Liver (tissue), 9 donors: ENCODE measurements around the gene ATP6V1G3. TPM values are rescaled to one million over a fixed set of nuclear protein-coding genes. Genes with fewer than 3 reads are reported as not detected.

Experiments used
- DNase-seq: peaks from one replicate; pipeline ENCODE4 v3.0.0-alpha.2; 2017; ENCODE audit warnings: low spot score
- H3K27ac ChIP-seq, 2 donors: one replicate each; pipeline ENCODE4 v1.7.0; 2013; ENCODE audit warnings: inconsistent platforms in 2 of 2, low read length in 2 of 2, control low read depth in 1 of 2, low read depth in 1 of 2, mild to moderate bottlenecking in 1 of 2
- H3K27me3 ChIP-seq, 4 donors: one replicate each; pipeline versions ENCODE4 v1.6.1 to v1.7.0; 2013; ENCODE audit warnings: low read length in 3 of 4, inconsistent platforms in 1 of 4, mild to moderate bottlenecking in 1 of 4, moderate library complexity in 1 of 4; ENCODE audit not compliant: control insufficient read depth in 4 of 4, insufficient read depth in 4 of 4
- H3K36me3 ChIP-seq, 4 donors: one replicate each; pipeline versions ENCODE4 v1.6.1 to v1.7.0; 2013; ENCODE audit warnings: low read length in 3 of 4, mild to moderate bottlenecking in 3 of 4, low read depth in 1 of 4, moderate library complexity in 1 of 4; ENCODE audit not compliant: control insufficient read depth in 4 of 4, insufficient read depth in 3 of 4
- H3K4me1 ChIP-seq, 4 donors: one replicate each; pipeline versions ENCODE4 v1.6.1 to v1.7.0; 2013; ENCODE audit warnings: low read length in 3 of 4, mild to moderate bottlenecking in 3 of 4, moderate library complexity in 1 of 4; ENCODE audit not compliant: control insufficient read depth in 4 of 4, insufficient read depth in 4 of 4
- H3K4me3 ChIP-seq, 3 donors: one replicate each; pipeline versions ENCODE4 v1.6.1 to v1.7.0; 2013; ENCODE audit warnings: low read length in 3 of 3, control low read depth in 1 of 3, low read depth in 1 of 3, mild to moderate bottlenecking in 1 of 3
- H3K9ac ChIP-seq, 2 donors: one replicate each; pipeline ENCODE4 v1.7.0; 2013; ENCODE audit warnings: low read length in 2 of 2, mild to moderate bottlenecking in 2 of 2, moderate library complexity in 2 of 2, control low read depth in 1 of 2, low read depth in 1 of 2
- H3K9me3 ChIP-seq, 4 donors: one replicate each; pipeline versions ENCODE4 v1.6.1 to v1.7.0; 2013; ENCODE audit warnings: low read length in 3 of 4; ENCODE audit not compliant: control insufficient read depth in 4 of 4
- ATF3 ChIP-seq: IDR thresholded peaks from 2 replicates; pipeline ENCODE4 v1.6.1; 2016; ENCODE audit warnings: antibody characterized with exemption
- CTCF ChIP-seq: fragments of 150-350 bp; IDR thresholded peaks from 2 replicates; pipeline ENCODE4 v1.5.1; 2017; ENCODE audit warnings: improper control_type of control experiment, low read depth, low read length; ENCODE audit not compliant: missing input control
- EGR1 ChIP-seq, 2 donors: IDR thresholded peaks; 2 replicates each; pipeline ENCODE4 v1.6.1; 2016 to 2018; ENCODE audit warnings: antibody characterized with exemption in 2 of 2, low read depth in 2 of 2
- FOXA1 ChIP-seq: IDR thresholded peaks from 2 replicates; pipeline ENCODE4 v1.6.1; 2016; ENCODE audit warnings: antibody characterized with exemption
- FOXA2 ChIP-seq: IDR thresholded peaks from 2 replicates; pipeline ENCODE4 v1.6.1; 2016; ENCODE audit warnings: antibody characterized with exemption
- GABPA ChIP-seq, 2 donors: IDR thresholded peaks in 1 of 2; conservative IDR thresholded peaks in 1 of 2; 2 replicates each; pipeline ENCODE4 v1.6.1; 2016; ENCODE audit warnings: antibody characterized with exemption in 2 of 2, mild to moderate bottlenecking in 1 of 2, moderate library complexity in 1 of 2
- HNF4A ChIP-seq, 2 donors: conservative IDR thresholded peaks; 2 replicates each; pipeline ENCODE4 v1.6.1; 2016; ENCODE audit warnings: antibody characterized with exemption in 2 of 2, mild to moderate bottlenecking in 2 of 2
- HNF4G ChIP-seq: IDR thresholded peaks from 2 replicates; pipeline ENCODE4 v1.6.1; 2016; ENCODE audit warnings: antibody characterized with exemption
- JUND ChIP-seq, 2 donors: IDR thresholded peaks; 2 replicates each; pipeline ENCODE4 v1.6.1; 2016; ENCODE audit warnings: antibody characterized with exemption in 2 of 2
- MAX ChIP-seq: IDR thresholded peaks from 2 replicates; pipeline ENCODE4 v1.6.1; 2016; ENCODE audit warnings: antibody characterized with exemption
- NR2F2 ChIP-seq: IDR thresholded peaks from 2 replicates; pipeline ENCODE4 v1.6.1; 2016; ENCODE audit warnings: antibody characterized with exemption
- RAD21 ChIP-seq, 2 donors: IDR thresholded peaks; 2 replicates each; pipeline ENCODE4 v1.6.1; 2016; ENCODE audit warnings: antibody characterized with exemption in 2 of 2, mild to moderate bottlenecking in 2 of 2
- REST ChIP-seq: IDR thresholded peaks from 2 replicates; pipeline ENCODE4 v1.6.1; 2016; ENCODE audit warnings: antibody characterized with exemption, mild to moderate bottlenecking
- RXRA ChIP-seq, 2 donors: IDR thresholded peaks; 2 replicates each; pipeline ENCODE4 v1.6.1; 2017 to 2018; ENCODE audit warnings: antibody characterized with exemption in 2 of 2, mild to moderate bottlenecking in 1 of 2
- SP1 ChIP-seq: IDR thresholded peaks from 2 replicates; pipeline ENCODE4 v1.6.1; 2018; ENCODE audit warnings: antibody characterized with exemption, mild to moderate bottlenecking
- TAF1 ChIP-seq: conservative IDR thresholded peaks from 2 replicates; pipeline ENCODE4 v1.6.1; 2016; ENCODE audit warnings: antibody characterized with exemption, mild to moderate bottlenecking
- YY1 ChIP-seq: IDR thresholded peaks from 2 replicates; pipeline ENCODE4 v1.6.1; 2016; ENCODE audit warnings: antibody characterized with exemption, mild to moderate bottlenecking
- ZBTB33 ChIP-seq: IDR thresholded peaks from 2 replicates; pipeline ENCODE4 v1.6.1; 2016; ENCODE audit warnings: antibody characterized with exemption
- WGBS: extraction: QIAGEN DNeasy Blood & Tissue Kit; methylation state at CpG from one replicate; pipeline ENCODE4 v1.1.7; 2013; 5-methylcytosine and 5-hydroxymethylcytosine counted together
- polyA plus RNA-seq, 2 donors: library from polyadenylated mRNA; stranded (reverse) in 1 of 2; unstranded in 1 of 2; fragments of 200-250 nt in 1 of 2; fragments of >200 nt in 1 of 2; fragmentation: Nextera tagmentation in 1 of 2; extraction: Ambion mirVana in 1 of 2; gene quantifications; one replicate each; pipeline versions ENCODE4 v1.2.1 to v1.2.3, GENCODE V29; 2013 to 2015
- total RNA-seq, 2 donors: library from RNA; depleted of rRNA; stranded (reverse); fragments of >200 nt; gene quantifications; one replicate each; pipeline ENCODE4 v1.2.3, GENCODE V29; 2014
- donor health status: healthy.
- donor health status: healthy.
- donor health status: healthy.
- donor health status: healthy.
- donor health status: healthy.

Gene ATP6V1G3
- total and polyA plus RNA-seq, 4 donors, result not detected

- Histone ChIP-seq H3K9me3 (no peaks in the 10 kb centered on the region), H3K27me3 (no peaks in the 10 kb centered on the region), H3K27ac (no peak overlapping the region), H3K4me3 (no peak overlapping the region), H3K4me1 (no peaks in the 10 kb centered on the region), H3K9ac (no peak overlapping the region), H3K36me3 (no peaks in the 10 kb centered on the region)
- 91% methylated on average over 1 of the region's 1 CpG for WGBS
- no peak for DNase-seq
- TF ChIP-seq YY1 (no peak), TAF1 (no peak), NR2F2 (no peak), ZBTB33 (no peak), REST (no peak), GABPA (IDR thresholded peaks at IDR 0.05 in 1 of 2, conservative IDR thresholded peaks at IDR 0.05 in 1 of 2) (no peak), FOXA2 (no peak), CTCF (no peak), JUND (IDR thresholded peaks at IDR 0.05) (no peak), SP1 (no peak), HNF4A (conservative IDR thresholded peaks at IDR 0.05) (no peak), ATF3 (no peak), FOXA1 (no peak), HNF4G (no peak)
Observed at GRCh38 chr1:198577444-198577843, 37.0 kb upstream of the ATP6V1G3 start.

- Histone ChIP-seq H3K4me3 (no peak overlapping the region), H3K36me3 (no peaks in the 10 kb centered on the region), H3K4me1 (no peaks in the 10 kb centered on the region), H3K9ac (no peak overlapping the region), H3K27me3 (no peaks in the 10 kb centered on the region), H3K27ac (no peak overlapping the region), H3K9me3 (no peaks in the 10 kb centered on the region)
- 91% methylated on average over 2 of the region's 2 CpGs for WGBS
- no peak for DNase-seq
- no peak for TF ChIP-seq YY1
- no peak for TF ChIP-seq EGR1 (IDR thresholded peaks at IDR 0.05; ENCODE audit: low read depth in 2 of 2)
- TF ChIP-seq MAX, result no peak
- TF ChIP-seq RAD21 (IDR thresholded peaks at IDR 0.05), result no peak
- no peak for TF ChIP-seq REST
- no peak for TF ChIP-seq ATF3
- no peak for TF ChIP-seq SP1
- no peak for TF ChIP-seq HNF4G
- TF ChIP-seq RXRA (IDR thresholded peaks at IDR 0.05), result no peak
- no peak for TF ChIP-seq FOXA1
- no peak for TF ChIP-seq JUND (IDR thresholded peaks at IDR 0.05)
- no peak for TF ChIP-seq FOXA2
- no peak for TF ChIP-seq GABPA (IDR thresholded peaks at IDR 0.05 in 1 of 2, conservative IDR thresholded peaks at IDR 0.05 in 1 of 2)
Observed at GRCh38 chr1:198575798-198576641, 35.5 kb upstream of the ATP6V1G3 start.
